GM10847 (cell line): ENCODE results near the gene CSF1R.

ENCODE experiments used
- POLR2A ChIP-seq: IDR thresholded peaks from 2 replicates; pipeline ENCODE4 v1.6.1; 2011; ENCODE audit not compliant: insufficient read length; ENCODE audit errors: extremely low read depth

Gene CSF1R

DNA sequence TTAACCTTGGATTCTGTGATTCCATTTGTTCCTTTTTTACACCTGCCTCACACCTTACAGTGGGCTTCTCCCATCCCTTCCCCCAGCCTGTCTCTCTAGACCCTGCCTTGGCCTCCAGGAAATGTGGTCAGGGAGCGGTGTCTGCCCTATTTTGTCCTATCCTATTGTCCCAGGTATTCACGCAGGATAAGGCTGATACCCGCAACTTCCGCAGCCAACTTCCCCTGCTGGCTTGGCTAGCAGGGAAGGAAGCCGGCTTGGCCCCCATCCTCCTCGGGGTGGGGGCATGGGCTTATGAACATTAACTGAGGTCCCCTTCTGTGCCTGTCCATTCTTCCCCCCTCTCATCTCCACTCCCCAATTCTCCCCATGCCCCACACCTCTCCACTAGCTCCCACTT, 3.5 kb downstream of the CSF1R start:
- no peak for TF ChIP-seq POLR2A

DNA sequence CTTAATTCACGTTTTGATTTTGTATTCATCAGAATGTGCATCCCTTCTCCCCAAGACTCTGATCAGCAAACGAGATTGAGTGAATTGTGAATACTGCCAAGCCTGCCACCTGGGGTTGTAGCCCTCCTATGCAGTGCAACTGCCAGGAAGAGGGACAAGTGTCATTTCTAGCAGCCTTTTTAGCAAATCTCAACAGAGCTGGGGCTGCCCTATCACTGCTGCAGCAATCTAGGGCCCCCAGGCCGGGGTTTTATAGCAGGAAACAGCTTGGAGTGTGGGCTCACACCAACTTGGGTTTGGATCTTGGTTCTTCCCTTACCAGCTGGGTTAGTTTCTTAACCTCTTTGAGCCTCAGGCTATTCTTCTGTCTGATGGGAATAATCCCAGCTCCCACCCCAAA, 4.0 kb downstream of the CSF1R start:
- TF ChIP-seq POLR2A = no peak

DNA sequence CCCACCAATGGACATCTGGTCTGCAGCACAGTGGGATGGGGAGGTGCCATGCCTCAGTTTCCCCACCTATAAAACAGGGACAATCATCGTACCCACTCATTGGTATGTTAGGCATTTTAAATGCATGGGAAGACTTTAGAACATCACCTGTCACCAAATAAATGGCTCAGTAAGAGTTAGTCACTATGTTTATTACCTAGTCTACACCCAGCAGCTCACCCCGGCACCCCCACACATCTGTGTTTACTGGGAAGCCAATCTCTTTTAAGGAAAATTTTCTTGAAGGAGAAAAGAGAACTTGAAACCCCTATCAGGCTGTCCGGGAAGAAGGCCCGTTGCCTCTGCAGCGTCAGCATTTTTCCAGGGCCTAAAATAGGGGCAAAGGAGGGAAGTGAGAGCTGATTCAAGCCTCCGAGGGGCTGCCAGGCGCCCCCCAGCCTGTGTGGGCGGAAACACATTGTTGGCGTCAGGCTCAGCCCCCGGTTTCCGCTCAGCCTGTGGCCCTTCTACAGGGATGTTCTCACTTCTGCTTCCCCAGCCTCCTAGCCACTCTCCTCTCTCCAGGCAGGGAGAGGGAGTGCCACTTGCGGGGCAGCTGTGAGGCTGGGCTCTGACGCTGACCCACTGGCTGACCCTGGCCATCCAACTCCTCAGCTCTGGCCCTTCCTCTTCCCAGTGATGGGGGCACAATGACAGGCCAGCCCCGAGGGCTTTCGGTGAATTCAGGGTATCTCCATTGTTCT, 4.6 kb downstream of the CSF1R start:
- TF ChIP-seq POLR2A = no peak

DNA sequence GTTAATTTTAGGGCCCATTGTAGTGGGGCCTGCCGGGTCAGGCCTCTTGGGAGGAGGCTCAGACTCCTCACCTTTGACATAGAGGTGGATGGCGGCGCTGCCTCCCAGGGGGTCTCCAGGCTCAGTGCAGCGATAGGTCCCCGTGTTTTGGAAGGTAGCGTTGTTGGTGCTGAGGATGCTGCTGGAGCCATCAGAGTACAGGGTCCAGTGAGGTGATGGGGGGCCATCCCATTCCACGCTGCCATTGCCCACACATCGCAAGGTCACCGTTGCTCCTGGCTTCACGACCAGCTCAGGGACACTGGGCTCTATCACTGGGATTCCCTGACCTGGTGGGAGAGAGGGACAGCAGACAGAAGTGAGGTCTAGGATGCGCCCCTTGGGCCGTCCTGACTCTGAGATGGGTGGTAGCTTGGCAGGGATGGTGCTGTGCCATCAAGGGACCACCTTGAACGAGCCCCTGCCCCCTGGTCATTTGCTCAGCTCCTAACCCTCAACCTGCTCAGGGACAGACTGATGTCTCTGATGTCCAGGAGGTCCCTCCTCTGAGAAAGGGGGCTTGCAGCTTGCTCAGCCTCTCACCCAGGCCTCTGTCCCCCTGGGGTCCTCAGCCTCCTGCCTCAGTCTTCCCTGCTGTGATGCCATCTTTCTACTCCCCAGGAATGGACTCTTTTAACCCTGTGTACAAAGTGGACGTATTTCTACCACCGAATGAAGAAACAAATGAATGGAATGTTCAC, 5.5 kb downstream of the CSF1R start:
- TF ChIP-seq POLR2A = no peak

DNA sequence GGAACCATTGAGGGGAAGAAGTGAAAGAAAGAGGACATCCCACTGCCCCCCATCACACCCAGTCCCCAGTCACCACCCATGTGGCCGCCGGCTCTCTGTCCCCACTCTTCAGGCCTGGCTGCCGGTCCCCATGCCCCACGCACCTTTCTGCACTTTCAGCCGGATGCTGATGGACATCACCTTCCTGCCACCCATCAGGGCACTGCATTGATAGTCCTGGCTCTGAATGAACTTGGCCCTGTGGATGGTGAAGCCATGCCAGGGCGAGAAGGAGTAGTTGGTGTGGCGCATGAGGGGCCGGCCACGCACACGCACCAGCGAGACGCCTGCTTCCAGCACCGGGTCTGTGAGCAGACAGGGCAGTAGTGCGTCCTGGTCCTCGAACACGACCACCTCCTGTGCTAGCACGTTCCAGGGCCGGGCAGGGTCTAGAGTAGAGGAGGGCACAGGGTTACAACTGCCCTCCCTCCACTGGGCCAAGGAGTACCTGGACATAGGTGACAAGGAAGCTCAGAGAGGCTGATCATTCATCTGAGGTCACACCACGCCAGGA, 6.4 kb downstream of the CSF1R start:
- TF ChIP-seq POLR2A = no peak

DNA sequence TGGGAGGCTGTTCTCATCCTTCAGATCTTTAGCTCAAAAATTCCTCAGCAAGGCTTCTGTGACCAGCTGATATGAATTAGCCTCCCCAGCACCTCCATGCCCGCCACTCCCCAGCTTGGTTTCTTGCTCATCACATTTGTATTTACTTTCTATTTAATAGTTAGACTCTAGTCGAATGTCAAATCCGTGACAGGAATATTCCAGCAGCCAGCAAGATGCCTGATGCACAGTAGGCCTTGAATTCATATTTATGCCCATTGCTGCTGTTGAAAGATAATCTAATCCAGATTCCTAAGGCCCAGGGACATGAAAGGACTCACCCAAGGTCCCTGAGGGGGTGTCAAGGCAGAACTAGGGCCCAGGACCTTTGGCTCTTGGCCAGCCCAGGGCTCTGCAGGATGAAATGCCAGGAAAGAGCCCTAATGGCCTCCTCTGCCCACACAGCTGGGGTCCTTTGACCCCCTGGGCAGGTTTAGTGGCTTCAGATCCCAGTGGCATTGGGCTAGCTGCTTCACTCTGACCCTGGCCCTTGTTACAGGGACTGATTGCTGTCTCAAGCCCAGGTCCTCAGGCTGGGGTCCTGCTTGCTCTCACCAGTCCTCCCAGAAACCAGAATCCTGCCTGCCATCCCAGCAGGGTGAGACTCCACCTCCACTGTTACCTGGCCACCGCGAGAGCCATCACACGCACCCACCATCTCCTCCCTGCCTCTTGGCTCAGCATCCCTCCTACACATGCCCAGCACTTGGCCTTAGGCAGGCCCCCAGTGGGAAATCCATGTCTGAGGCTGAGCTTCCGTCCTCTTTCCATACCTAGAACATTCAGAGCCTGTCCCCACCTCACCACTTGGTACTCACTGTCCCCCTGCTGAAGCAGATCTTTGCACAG, 7.3 kb downstream of the CSF1R start:
- no peak for TF ChIP-seq POLR2A

DNA sequence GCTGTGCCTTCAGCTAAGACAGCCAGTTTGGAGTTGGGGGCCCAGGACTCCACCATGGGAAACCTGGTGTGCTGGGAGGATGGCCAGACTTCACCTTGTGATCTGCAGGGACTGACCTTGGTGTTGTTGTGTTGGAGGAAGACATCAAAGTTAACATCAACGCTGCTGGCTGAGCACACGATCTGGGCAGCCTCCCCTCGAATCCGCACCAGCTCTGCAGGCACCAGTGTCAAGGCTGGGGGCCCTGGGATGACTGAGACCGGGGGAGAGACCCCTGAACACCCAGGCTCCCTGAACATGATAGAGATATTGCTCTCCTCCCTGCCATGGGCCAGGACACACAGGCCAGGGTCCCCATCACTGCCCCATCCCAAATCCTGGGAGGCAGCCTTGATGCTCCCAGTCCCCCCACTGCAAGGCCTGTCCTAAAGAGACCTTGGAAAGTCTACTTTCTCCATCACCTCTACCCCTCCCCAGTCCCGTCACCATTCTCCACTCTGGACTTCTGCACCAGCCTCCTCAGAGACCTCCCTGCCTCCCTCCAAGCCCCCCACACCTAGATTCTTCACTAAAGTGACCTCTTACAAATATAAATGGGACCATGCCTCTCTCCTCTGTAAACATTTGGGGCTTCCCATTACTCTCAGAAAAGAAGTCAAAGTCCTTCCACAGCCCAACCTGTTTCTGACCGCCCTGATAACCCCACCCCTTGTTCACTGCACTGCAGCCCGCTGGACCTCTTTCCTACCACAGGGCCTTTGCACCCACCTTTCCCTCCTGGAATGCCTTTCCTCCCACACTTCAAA, 8.2 kb downstream of the CSF1R start:
- no peak for TF ChIP-seq POLR2A

DNA sequence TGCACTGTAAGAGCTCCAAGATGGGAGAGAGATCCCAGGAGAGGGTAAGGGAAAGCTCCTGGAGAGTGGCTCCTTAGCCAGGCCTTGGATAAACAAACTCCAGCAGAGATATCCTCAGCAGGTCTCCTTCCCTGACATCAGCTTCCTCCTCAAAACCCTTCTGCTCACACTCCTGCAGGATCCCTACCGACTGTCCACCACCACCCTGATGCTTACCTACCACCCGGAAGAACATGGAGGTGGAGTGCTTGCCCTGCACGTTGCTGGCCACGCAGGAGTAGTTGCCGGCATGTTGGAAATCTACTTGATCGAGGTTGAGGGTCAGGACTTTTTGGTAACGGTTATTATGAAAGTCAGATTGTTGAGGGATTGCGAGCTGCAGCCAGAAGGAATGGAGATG, 9.3 kb downstream of the CSF1R start:
- TF ChIP-seq POLR2A = no peak

DNA sequence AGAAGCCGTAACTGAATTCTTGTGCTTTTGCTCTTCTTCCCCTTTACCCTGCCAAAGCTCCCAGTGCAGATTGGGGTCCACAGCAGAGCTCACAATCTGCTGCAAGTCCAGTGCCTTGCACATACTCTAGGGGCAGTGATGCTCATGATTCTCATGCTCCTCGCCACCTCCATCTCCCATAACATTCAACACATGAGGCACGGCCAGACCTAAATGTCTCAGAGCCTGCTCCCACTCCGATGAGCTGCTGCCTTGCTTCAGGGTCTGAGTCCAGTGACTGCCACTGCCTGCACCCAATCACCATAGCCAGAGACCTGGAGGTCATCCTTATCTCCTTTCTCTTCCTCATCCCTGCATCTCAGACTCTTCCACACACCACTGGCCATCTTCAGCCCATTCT, 10.5 kb downstream of the CSF1R start:
- no peak for TF ChIP-seq POLR2A

DNA sequence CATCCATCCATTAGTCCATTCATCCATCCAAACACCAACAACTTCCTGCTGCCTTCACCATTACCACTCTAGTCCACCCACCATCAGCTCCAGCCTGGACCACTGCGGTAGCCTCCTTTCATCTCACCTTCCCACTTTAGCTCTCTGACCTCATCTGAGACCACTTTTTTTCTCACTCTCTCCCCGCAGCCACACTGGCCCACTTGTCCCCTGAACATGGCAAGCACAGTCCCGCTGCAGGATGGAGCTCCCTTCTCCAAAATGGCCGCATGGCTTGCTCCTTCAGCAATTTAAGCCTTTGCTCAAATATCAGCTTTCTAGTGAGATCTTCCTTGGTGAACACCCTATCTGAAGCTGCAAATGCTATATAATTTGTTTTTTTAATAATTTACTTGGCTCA, 11.1 kb downstream of the CSF1R start:
- TF ChIP-seq POLR2A = no peak

DNA sequence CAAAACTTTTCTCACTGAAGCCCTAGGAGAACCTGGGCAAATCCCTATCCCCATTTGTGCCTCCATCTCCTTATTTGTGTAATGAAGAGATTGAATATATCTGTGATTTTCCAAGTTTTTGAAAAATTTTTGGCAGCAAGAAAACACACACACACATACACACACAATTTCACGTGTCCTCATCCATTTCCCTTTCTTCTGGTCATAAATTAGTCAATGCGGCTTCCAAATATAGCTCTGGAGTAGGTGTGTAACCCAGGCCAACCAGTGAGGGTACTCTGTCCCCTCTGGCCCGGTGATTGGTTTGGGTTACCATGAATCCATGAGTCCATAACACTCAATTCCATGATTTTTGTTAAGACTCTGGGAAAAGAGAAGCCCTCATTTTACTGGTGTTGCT, 12.7 kb downstream of the CSF1R start:
- no peak for TF ChIP-seq POLR2A

DNA sequence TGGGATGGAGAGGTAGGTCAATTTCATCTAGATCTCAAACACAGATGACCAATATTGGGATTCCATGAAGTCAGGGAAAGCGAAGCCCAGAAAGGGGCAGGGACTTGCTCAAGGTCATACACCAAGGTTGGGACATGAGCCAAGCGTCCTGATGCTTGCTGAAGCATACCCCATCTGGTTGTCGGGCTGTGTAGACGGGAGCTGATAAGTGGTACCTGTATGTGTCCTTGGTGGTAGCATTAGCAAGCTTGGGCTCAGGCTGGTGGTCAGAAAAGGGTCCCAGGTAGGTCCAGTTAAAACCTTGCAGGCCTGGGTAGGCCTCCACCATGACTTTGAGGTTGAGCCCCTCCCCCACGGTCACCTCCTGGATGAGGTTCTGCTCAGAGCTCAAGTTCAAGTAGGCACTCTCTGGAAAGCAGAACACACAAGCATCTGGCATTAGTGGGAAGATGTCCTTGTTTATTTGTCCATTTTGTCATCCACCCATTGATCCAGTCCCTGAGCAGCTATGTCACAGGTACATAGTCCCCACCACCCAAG, 13.2 kb downstream of the CSF1R start:
- TF ChIP-seq POLR2A = no peak

DNA sequence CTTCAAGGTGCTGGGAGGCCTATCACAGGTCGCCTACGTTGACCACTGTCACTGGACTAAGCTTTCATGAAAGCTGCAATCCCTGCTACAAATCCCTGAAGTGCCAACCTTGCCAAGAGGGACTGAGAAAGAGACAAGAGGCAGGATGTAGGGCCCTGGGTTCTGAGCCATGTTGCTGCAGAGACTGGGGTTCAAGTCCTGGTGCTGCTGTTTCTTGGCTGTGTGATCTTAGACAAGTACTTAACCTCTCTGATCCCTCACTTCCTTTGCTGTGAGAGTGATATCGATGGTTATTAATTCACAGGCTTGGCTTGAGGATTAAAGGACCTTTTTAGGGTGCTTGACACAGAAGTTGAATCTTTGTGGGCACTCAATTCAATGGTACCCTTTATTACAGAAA, 15.5 kb downstream of the CSF1R start:
- TF ChIP-seq POLR2A = no peak
